ENCODE data around the gene AADAC. TPM values are rescaled to one million over a fixed set of nuclear protein-coding genes. Genes with fewer than 3 reads are reported as not detected.

AADAC gene, protein sequence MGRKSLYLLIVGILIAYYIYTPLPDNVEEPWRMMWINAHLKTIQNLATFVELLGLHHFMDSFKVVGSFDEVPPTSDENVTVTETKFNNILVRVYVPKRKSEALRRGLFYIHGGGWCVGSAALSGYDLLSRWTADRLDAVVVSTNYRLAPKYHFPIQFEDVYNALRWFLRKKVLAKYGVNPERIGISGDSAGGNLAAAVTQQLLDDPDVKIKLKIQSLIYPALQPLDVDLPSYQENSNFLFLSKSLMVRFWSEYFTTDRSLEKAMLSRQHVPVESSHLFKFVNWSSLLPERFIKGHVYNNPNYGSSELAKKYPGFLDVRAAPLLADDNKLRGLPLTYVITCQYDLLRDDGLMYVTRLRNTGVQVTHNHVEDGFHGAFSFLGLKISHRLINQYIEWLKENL
- 9.2 to 11.5 TPM (median 10.1 TPM) in 5 replicates for total RNA-seq (2022; extraction: Qiagen RNA extraction)

DNA sequence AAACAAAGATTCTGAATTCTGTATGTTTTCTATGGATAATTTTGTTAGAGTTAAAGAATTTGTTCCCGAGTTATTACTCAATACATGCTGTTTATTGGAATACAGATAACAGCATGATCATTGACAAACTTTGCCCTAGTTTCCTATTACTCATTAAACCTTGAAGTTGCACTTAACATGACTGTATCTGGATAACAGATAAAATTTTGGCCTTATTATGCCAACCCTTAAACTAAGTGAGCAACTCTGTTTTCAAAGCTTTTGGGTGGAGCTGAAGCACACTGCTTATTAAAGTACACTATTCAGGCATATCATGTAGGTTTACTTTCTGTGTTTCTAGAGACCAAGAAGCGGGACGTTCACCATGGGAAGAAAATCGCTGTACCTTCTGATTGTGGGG, at the start of gene AADAC:
Gene AADAC, plus strand, starts transcription at position 318 of the 400 bp plus-strand sequence. Its CDS starts 47 bp downstream, at position 365.

DNA sequence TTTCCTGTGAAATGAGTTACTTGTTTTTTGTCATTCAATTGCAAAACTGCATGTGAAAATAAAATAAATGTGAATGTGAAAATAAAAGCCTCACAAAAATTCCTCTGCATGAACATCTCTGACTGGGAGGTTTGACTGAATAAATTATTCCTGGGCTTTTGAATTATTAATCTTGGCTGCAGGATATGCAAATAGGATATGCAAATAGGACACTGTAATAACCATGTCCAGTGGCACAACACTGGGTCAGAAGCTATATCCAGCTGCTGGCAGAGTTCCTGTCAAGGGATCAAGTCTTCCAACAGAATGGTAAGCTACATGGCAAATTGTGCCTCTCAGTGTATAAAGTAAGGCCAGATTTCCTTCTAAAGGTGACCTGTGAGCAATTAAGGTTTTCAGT, 59.5 kb downstream of the AADAC start, which contains the start of gene SUCNR1:
Gene SUCNR1, plus strand, starts transcription at position 246 of the 400 bp plus-strand sequence. CDS start 6,250 bp downstream, outside the sequence.

Other genes with a start within 250 kb of the AADAC start
- gene AADACL2, start 80.2 kb upstream of the AADAC start, total RNA-seq (2022; extraction: Qiagen RNA extraction), result not detected in 5 replicates
- gene SUCNR1, start 59.5 kb downstream of the AADAC start, total RNA-seq (2022; extraction: Qiagen RNA extraction), result 0.07 to 0.18 TPM (median 0.09 TPM) in 5 replicates